CD14-positive monocyte (primary cell): ENCODE data around the gene LRRC45. TPM values are rescaled to one million over a fixed set of nuclear protein-coding genes. Genes with fewer than 3 reads are reported as not detected.

Source experiments
- DNase-seq, 3 donors: peaks; one replicate each; pipeline ENCODE4 v3.0.0-alpha.2; 2011 to 2022
- H2AFZ ChIP-seq: 2 replicates; pipeline ENCODE4 v1.6.0; 2012; ENCODE audit warnings: mild to moderate bottlenecking, low read depth, low read length, inconsistent platforms; ENCODE audit not compliant: insufficient read depth, poor library complexity, severe bottlenecking
- H3K27ac ChIP-seq, 2 donors: 1 replicate in 1 of 2; 2 replicates in 1 of 2; pipeline ENCODE4 v1.5.1; 2012 to 2013; ENCODE audit warnings: low read length in 2 of 2, control low read depth in 1 of 2, inconsistent platforms in 1 of 2, low read depth in 1 of 2, mild to moderate bottlenecking in 1 of 2
- H3K27me3 ChIP-seq, 2 donors: one replicate each; pipeline versions ENCODE4 v1.6.0 to v1.6.1; 2011 to 2013; ENCODE audit warnings: low read length in 2 of 2; ENCODE audit not compliant: control insufficient read depth in 2 of 2, insufficient read depth in 2 of 2
- H3K36me3 ChIP-seq, 2 donors: replicated peaks in 1 of 2; 1 replicate in 1 of 2; 2 replicates in 1 of 2; pipeline versions ENCODE4 v1.5.1 to v1.6.1; 2012 to 2013; ENCODE audit warnings: low read length in 2 of 2, control low read depth in 1 of 2, inconsistent platforms in 1 of 2, mild to moderate bottlenecking in 1 of 2; ENCODE audit not compliant: insufficient read depth in 2 of 2, control insufficient read depth in 1 of 2
- H3K4me1 ChIP-seq, 2 donors: 1 replicate in 1 of 2; 2 replicates in 1 of 2; pipeline versions ENCODE4 v1.5.1 to v1.6.1; 2012 to 2013; ENCODE audit warnings: low read length in 2 of 2, control low read depth in 1 of 2, inconsistent platforms in 1 of 2, mild to moderate bottlenecking in 1 of 2, moderate library complexity in 1 of 2; ENCODE audit not compliant: insufficient read depth in 2 of 2, control insufficient read depth in 1 of 2
- H3K4me2 ChIP-seq: replicated peaks from 2 replicates; pipeline ENCODE3; 2012; ENCODE audit warnings: low read length, moderate library complexity, mild to moderate bottlenecking; ENCODE audit not compliant: poor library complexity, severe bottlenecking; ENCODE audit errors: extremely low read depth
- H3K4me3 ChIP-seq, 3 experiments: fragments of 200-600 bp in 1 of 3; sonication (generic) in 1 of 3; replicated peaks in 1 of 3; 1 replicate in 2 of 3; 2 replicates in 1 of 3; pipeline ENCODE4 v1.5.1; 2011 to 2013; ENCODE audit warnings: low read length in 3 of 3, mild to moderate bottlenecking in 3 of 3, control low read depth in 2 of 3, low read depth in 2 of 3, inconsistent platforms in 1 of 3, moderate library complexity in 1 of 3
- H3K79me2 ChIP-seq: 2 replicates; pipeline ENCODE4 v1.6.0; 2012; ENCODE audit warnings: mild to moderate bottlenecking, control low read depth, inconsistent platforms, low read length, moderate library complexity; ENCODE audit not compliant: insufficient read depth
- H3K9ac ChIP-seq: 2 replicates; pipeline ENCODE4 v1.6.0; 2017; ENCODE audit warnings: low read length, mild to moderate bottlenecking; ENCODE audit not compliant: insufficient read depth, poor library complexity, severe bottlenecking
- H3K9me3 ChIP-seq, 2 donors: replicated peaks in 1 of 2; 1 replicate in 1 of 2; 2 replicates in 1 of 2; pipeline versions ENCODE4 v1.5.1 to v1.6.1; 2012 to 2013; ENCODE audit warnings: low read length in 2 of 2, control low read depth in 1 of 2; ENCODE audit not compliant: control insufficient read depth in 1 of 2, insufficient read depth in 1 of 2
- H4K20me1 ChIP-seq: 2 replicates; pipeline ENCODE4 v1.6.0; 2012; ENCODE audit warnings: mild to moderate bottlenecking, low read length, control low read depth, moderate library complexity; ENCODE audit not compliant: insufficient read depth
- H3K27ac Mint-ChIP-seq, 7 donors: one replicate each; pipeline ENCODE4 v1.8.0; 2020; ENCODE audit warnings: mild to moderate bottlenecking in 7 of 7, mixed read lengths in 7 of 7, moderate library complexity in 6 of 7, inconsistent platforms in 2 of 7
- H3K27me3 Mint-ChIP-seq, 3 donors: one replicate each; pipeline ENCODE4 v1.8.0; 2021 to 2022; ENCODE audit warnings: low read depth in 3 of 3, mild to moderate bottlenecking in 3 of 3, mixed read lengths in 3 of 3, moderate library complexity in 3 of 3, inconsistent platforms in 1 of 3
- H3K36me3 Mint-ChIP-seq, 2 donors: one replicate each; pipeline ENCODE4 v1.8.0; 2020; ENCODE audit warnings: mixed read lengths in 2 of 2, inconsistent platforms in 1 of 2, mild to moderate bottlenecking in 1 of 2
- H3K4me1 Mint-ChIP-seq: one replicate; pipeline ENCODE4 v1.8.0; 2020; ENCODE audit warnings: mild to moderate bottlenecking, mixed read lengths
- H3K4me3 Mint-ChIP-seq, 2 donors: one replicate each; pipeline ENCODE4 v1.8.0; 2020; ENCODE audit warnings: mild to moderate bottlenecking in 2 of 2, mixed read lengths in 2 of 2, moderate library complexity in 1 of 2
- H3K9me3 Mint-ChIP-seq, 7 donors: one replicate each; pipeline ENCODE4 v1.8.0; 2020 to 2022; ENCODE audit warnings: mixed read lengths in 7 of 7, mild to moderate bottlenecking in 6 of 7, moderate library complexity in 6 of 7, inconsistent platforms in 2 of 7
- WGBS: methylation state at CpG from one replicate; pipeline ENCODE4 v1.1.5; 2013; ENCODE audit warnings: missing lambda C conversion rate; ENCODE audit not compliant: insufficient coverage; 5-methylcytosine and 5-hydroxymethylcytosine counted together
- intact Hi-C, 2 donors: fragments of 100-400 bp; cut with micrococcal nuclease; formaldehyde crosslinking; loops; one replicate each; pipeline versions ENCODE4 v1.15.0 to v1.15.1; 2023
- polyA plus RNA-seq, 3 donors: library from polyadenylated mRNA; depleted of rRNA in 1 of 3; unstranded in 2 of 3; stranded (reverse) in 1 of 3; fragments of 300-500 nt in 2 of 3; fragments of >200 nt in 1 of 3; fragmentation: Illumina TruSeq in 2 of 3; gene quantifications; 1 replicate in 2 of 3; 2 replicates in 1 of 3; pipeline ENCODE4 v1.2.3, GENCODE V29; 2012 to 2021
- TF ChIP-seq, protein P1 (sequence below): fragments of 200-600 bp; IDR thresholded peaks from one replicate; pipeline ENCODE4 v1.8.0; 2022; ENCODE audit warnings: antibody characterized with exemption, mild to moderate bottlenecking

LRRC45 gene
- polyA plus RNA-seq, 3 donors: 2.6 to 12.2 (median 3.4) TPM

DNA sequence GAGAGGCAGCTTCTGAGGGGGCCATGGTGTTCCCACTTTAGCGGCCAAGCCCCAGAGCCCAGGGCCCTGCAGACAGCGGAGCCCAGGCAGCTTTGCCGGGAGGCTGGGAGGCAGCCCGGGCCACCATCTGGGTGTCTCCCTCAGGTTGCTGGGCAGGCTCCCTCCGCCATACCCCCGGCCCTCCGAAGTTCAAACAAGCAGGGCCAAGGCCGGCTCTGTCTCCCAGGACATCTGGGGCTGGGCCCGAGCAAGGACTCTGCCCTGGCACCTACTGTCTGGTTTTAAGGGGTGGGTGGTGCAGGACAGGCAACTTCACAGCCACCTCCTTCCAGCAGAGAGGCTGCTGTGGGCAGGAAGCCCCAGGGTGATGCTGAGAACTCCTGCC lies 39.9 kb downstream of the LRRC45 start:
- Mint-ChIP-seq H3K36me3 (peaks cover 19 to 38% of the 10 kb centered on the region in 2 donors), H3K4me3 (no peak overlapping the region), H3K27ac (no peak overlapping the region), H3K9me3 (peaks cover 0 to 2% (median 0%) of the 10 kb centered on the region in 7 donors), H3K27me3 (no peaks in the 10 kb centered on the region), H3K4me1 (peaks cover 22% of the 10 kb centered on the region)
- H4K20me1 ChIP-seq: peaks cover 12% of the 10 kb centered on the region
- TF ChIP-seq, protein P1, sequence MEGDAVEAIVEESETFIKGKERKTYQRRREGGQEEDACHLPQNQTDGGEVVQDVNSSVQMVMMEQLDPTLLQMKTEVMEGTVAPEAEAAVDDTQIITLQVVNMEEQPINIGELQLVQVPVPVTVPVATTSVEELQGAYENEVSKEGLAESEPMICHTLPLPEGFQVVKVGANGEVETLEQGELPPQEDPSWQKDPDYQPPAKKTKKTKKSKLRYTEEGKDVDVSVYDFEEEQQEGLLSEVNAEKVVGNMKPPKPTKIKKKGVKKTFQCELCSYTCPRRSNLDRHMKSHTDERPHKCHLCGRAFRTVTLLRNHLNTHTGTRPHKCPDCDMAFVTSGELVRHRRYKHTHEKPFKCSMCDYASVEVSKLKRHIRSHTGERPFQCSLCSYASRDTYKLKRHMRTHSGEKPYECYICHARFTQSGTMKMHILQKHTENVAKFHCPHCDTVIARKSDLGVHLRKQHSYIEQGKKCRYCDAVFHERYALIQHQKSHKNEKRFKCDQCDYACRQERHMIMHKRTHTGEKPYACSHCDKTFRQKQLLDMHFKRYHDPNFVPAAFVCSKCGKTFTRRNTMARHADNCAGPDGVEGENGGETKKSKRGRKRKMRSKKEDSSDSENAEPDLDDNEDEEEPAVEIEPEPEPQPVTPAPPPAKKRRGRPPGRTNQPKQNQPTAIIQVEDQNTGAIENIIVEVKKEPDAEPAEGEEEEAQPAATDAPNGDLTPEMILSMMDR: no peak
- H3K4me2 ChIP-seq: no peak overlapping the region
- WGBS: 98% methylated on average over 9 of the region's 9 CpGs
- H2AFZ ChIP-seq: no peak overlapping the region
- H3K27me3 ChIP-seq: no peaks in the 10 kb centered on the region
- no peak for DNase-seq
- no peak overlapping the region for H3K9ac ChIP-seq
- H3K4me3 ChIP-seq: no peak overlapping the region
- H3K36me3 ChIP-seq: peaks cover 57% of the 10 kb centered on the region in 2 donors
- no peak overlapping the region for H3K27ac ChIP-seq
- no peaks in the 10 kb centered on the region for H3K9me3 ChIP-seq
- intact Hi-C loops: no loop called here
- peaks cover 20 to 29% of the 10 kb centered on the region in 2 donors for H3K4me1 ChIP-seq
- peaks cover 18% of the 10 kb centered on the region for H3K79me2 ChIP-seq

DNA sequence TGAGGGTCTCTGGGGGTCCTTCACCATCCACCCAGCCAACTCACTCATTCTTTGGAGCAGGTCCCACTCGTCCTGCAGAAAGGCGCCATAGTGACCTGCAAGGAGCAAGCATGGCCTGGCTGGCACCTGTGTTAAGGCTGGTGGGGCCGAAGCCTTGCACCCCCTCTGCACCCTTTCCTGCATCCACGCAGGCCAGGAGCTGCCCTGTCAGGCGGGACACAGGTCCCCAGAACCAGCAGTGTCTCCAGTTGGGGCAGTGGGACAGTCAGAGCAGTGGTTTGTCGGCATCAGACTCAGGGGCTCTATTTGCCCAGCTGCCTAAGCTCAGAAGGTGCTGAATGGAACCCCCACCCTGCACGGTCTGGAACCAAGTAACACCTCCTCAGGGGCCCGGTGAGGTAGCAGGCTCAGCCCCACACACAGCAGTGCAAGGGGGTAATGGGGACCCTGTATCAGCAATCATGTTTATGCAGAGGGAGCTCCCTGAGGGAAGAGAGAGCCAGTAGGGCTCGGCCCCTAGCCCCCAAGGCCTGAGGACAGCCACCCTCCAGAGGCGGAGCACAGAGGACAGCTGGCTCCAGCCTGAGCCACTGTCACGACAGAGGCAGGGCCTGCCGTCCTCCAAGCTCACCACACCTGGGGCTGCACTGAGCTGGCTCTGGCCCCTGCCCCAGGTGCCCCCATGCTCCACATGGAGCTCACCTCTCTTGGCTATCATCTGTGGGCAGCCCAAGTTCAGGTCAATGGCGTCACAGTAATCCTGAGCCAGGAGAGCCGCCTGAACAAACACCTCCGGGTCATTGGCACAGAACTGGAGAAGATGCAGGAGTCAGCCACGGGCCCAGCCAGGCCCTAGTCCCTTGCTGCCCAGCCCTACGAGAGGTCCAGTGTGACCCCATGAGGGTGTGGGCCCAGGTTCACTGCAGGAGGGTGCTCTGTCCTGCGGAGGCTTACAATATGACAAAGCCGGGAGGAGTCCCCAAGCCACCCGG lies 40.6 kb downstream of the LRRC45 start:
- peaks cover 15 to 30% of the 10 kb centered on the region in 2 donors for H3K36me3 Mint-ChIP-seq
- H3K9me3 Mint-ChIP-seq: peaks cover 0 to 2% (median 0%) of the 10 kb centered on the region in 7 donors
- Histone ChIP-seq H3K4me2 (no peak overlapping the region), H3K79me2 (peaks cover 18% of the 10 kb centered on the region), H3K4me1 (peaks cover 20 to 29% of the 10 kb centered on the region in 2 donors), H3K9me3 (no peaks in the 10 kb centered on the region), H2AFZ (no peak overlapping the region), H3K4me3 (no peak overlapping the region), H3K27ac (no peak overlapping the region), H3K9ac (no peak overlapping the region), H3K27me3 (no peaks in the 10 kb centered on the region), H3K36me3 (peaks cover 50% of the 10 kb centered on the region in 2 donors), H4K20me1 (peaks cover 12% of the 10 kb centered on the region)
- H3K27ac Mint-ChIP-seq: no peak overlapping the region
- intact Hi-C loops: no loop called here
- peaks cover 22% of the 10 kb centered on the region for H3K4me1 Mint-ChIP-seq
- no peak overlapping the region for H3K4me3 Mint-ChIP-seq
- TF ChIP-seq, protein P1: no peak
- WGBS: 95% methylated on average over 18 of the region's 20 CpGs
- no peak for DNase-seq
- no peaks in the 10 kb centered on the region for H3K27me3 Mint-ChIP-seq
